Measurements from ENCODE around the gene MOCS3. TPM values are rescaled to one million over a fixed set of nuclear protein-coding genes. Genes with fewer than 3 reads are reported as not detected.

The MOCS3 gene
- total and polyA plus RNA-seq, 2 of the 13 experiments (the other 11 are each of a cell fraction or from before 2014, with no cell fraction given) = 3.7 to 8.4 TPM

GRCh38 chr20:50958615-50959542 is at the start of gene MOCS3 (continued):
- peak; percentile 47; the same call in 1 of the 2 replicates for TF ChIP-seq ZNF362 (CRISPR knock-in tag; IDR thresholded peaks at IDR 0.05; ENCODE audit: borderline replicate concordance)
- no peak for TF ChIP-seq NFYC (CRISPR knock-in tag; IDR thresholded peaks at IDR 0.05)
- peak; percentile 71; the same call in 1 of the 2 replicates for TF ChIP-seq RFXAP (CRISPR knock-in tag; IDR thresholded peaks at IDR 0.05; ENCODE audit: borderline replicate concordance)
- TF ChIP-seq REPIN1 (CRISPR knock-in tag; IDR thresholded peaks at IDR 0.05; ENCODE audit: borderline replicate concordance, low read depth) = 0 out of 2 replicates have a peak, but pooled peaks have one; percentile 10
- no peak for TF ChIP-seq ZNF121 (CRISPR knock-in tag; IDR thresholded peaks at IDR 0.05)
- peak; percentile 99 for TF ChIP-seq RFX1 (IDR thresholded peaks at IDR 0.05)
- no peak for TF ChIP-seq STAG1 (CRISPR knock-in tag; IDR thresholded peaks at IDR 0.05)
- no peak for TF ChIP-seq SKI (IDR thresholded peaks at IDR 0.05; ENCODE audit: partially characterized antibody)
- TF ChIP-seq, protein P1, sequence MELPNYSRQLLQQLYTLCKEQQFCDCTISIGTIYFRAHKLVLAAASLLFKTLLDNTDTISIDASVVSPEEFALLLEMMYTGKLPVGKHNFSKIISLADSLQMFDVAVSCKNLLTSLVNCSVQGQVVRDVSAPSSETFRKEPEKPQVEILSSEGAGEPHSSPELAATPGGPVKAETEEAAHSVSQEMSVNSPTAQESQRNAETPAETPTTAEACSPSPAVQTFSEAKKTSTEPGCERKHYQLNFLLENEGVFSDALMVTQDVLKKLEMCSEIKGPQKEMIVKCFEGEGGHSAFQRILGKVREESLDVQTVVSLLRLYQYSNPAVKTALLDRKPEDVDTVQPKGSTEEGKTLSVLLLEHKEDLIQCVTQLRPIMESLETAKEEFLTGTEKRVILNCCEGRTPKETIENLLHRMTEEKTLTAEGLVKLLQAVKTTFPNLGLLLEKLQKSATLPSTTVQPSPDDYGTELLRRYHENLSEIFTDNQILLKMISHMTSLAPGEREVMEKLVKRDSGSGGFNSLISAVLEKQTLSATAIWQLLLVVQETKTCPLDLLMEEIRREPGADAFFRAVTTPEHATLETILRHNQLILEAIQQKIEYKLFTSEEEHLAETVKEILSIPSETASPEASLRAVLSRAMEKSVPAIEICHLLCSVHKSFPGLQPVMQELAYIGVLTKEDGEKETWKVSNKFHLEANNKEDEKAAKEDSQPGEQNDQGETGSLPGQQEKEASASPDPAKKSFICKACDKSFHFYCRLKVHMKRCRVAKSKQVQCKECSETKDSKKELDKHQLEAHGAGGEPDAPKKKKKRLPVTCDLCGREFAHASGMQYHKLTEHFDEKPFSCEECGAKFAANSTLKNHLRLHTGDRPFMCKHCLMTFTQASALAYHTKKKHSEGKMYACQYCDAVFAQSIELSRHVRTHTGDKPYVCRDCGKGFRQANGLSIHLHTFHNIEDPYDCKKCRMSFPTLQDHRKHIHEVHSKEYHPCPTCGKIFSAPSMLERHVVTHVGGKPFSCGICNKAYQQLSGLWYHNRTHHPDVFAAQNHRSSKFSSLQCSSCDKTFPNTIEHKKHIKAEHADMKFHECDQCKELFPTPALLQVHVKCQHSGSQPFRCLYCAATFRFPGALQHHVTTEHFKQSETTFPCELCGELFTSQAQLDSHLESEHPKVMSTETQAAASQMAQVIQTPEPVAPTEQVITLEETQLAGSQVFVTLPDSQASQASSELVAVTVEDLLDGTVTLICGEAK (IDR thresholded peaks at IDR 0.05) = peak; percentile 95
- TF ChIP-seq, protein P1 (CRISPR knock-in tag; IDR thresholded peaks at IDR 0.05) = peak; percentile 9; the same call in 1 of the 2 replicates
- no peak for TF ChIP-seq ZNF816 (CRISPR knock-in tag; IDR thresholded peaks at IDR 0.05; ENCODE audit: borderline replicate concordance)
- TF ChIP-seq POLR2A (IDR thresholded peaks at IDR 0.05; ENCODE audit: insufficient read depth in 1 of 2, low read depth in 2 of 2, low read length in 2 of 2) = peak; percentile 55 to 82
- TF ChIP-seq ARNT2 (CRISPR knock-in tag; IDR thresholded peaks at IDR 0.05; ENCODE audit: low read depth) = no peak
- TF ChIP-seq ZSCAN31 (CRISPR knock-in tag; IDR thresholded peaks at IDR 0.05; ENCODE audit: low read depth) = no peak; the same call in 1 of the 2 replicates
- TF ChIP-seq ZNF567 (CRISPR knock-in tag; IDR thresholded peaks at IDR 0.05; ENCODE audit: borderline replicate concordance) = no peak; the same call in none of the 2 replicates
- TF ChIP-seq FOXJ3 (CRISPR knock-in tag; IDR thresholded peaks at IDR 0.05; ENCODE audit: borderline replicate concordance) = peak; percentile 87
- peak; percentile 91 for TF ChIP-seq ZNF44 (CRISPR knock-in tag; IDR thresholded peaks at IDR 0.05)
- 0 out of 2 replicates have a peak, but pooled peaks have one; percentile 43 for TF ChIP-seq ZNF674 (CRISPR knock-in tag; IDR thresholded peaks at IDR 0.05; ENCODE audit: low read depth)

All from HepG2 (cell line).